K562 (cell line): Measurements from ENCODE around the gene AACS. TPM values are rescaled to one million over a fixed set of nuclear protein-coding genes. Genes with fewer than 3 reads are reported as not detected.

Experiments used
- NFIX ChIP-seq: fragments of 250-450 bp; sonication (Bioruptor Pico); IDR thresholded peaks from 2 replicates; pipeline ENCODE4 v1.4.0; 2020; ENCODE audit warnings: low read depth, mild to moderate bottlenecking, moderate library complexity
- NR2C2 ChIP-seq, 2 experiments: fragments of 200-800 bp in 1 of 2; sonication (Bioruptor generic) in 1 of 2; sonication (generic) in 1 of 2; formaldehyde crosslinking in 1 of 2; IDR thresholded peaks; 2 replicates each; pipeline versions ENCODE4 v1.6.1 to v1.8.0; 2016 to 2022; ENCODE audit warnings: mild to moderate bottlenecking in 1 of 2, missing compliant biosample characterization in 1 of 2, missing genetic modification characterization in 1 of 2, missing genetic modification reagents in 1 of 2
- RBM15 ChIP-seq: fragments of 200-400 bp; formaldehyde crosslinking; IDR thresholded peaks from 2 replicates; pipeline ENCODE4 v1.6.1; 2018; ENCODE audit warnings: mild to moderate bottlenecking, low read length, moderate library complexity; ENCODE audit not compliant: insufficient read depth
- SRSF7 ChIP-seq: fragments of 200-400 bp; formaldehyde crosslinking; optimal IDR thresholded peaks from 2 replicates; pipeline ENCODE3; 2017; ENCODE audit warnings: mild to moderate bottlenecking, low read depth, low read length
- TFAP4 ChIP-seq: sonication (generic); formaldehyde crosslinking; IDR thresholded peaks from 2 replicates; pipeline ENCODE4 v1.8.0; 2022; ENCODE audit warnings: missing genetic modification reagents, mild to moderate bottlenecking, moderate library complexity, borderline replicate concordance
- ZBED1 ChIP-seq: IDR thresholded peaks from 2 replicates; pipeline ENCODE4 v1.6.1; 2014
- polyA plus RNA-seq, 8 experiments: library from polyadenylated mRNA; depleted of rRNA in 4 of 8; stranded (reverse) in 5 of 8; unstranded in 3 of 8; fragments of >200 nt; fragmentation: Nextera tagmentation in 2 of 8; fragmentation: Illumina TruSeq in 1 of 8; extraction: Ambion mirVana in 2 of 8; extraction: Trizol in 1 of 8; gene quantifications; 2 replicates each; pipeline versions ENCODE4 v1.2.1 to v1.2.3, GENCODE V29; 2011 to 2014; ENCODE audit warnings: inconsistent platforms in 1 of 8, missing spikeins in 1 of 8
- total RNA-seq, 7 experiments: library from RNA; depleted of rRNA in 6 of 7; stranded (reverse); fragments of >200 nt in 6 of 7; fragmentation: Illumina TruSeq in 2 of 7; extraction: Trizol in 2 of 7; gene quantifications; 2 replicates each; pipeline versions ENCODE4 v1.2.1 to v1.2.3, GENCODE V29; 2011 to 2021; ENCODE audit warnings: low replicate concordance in 1 of 7
- TF ChIP-seq, protein P1 (sequence below): sonication (generic); formaldehyde crosslinking; IDR thresholded peaks from 2 replicates; pipeline ENCODE4 v1.8.1; 2023; ENCODE audit warnings: mild to moderate bottlenecking, missing genetic modification reagents
- TF ChIP-seq, protein P2 (sequence below): fragments of 450-650 bp; formaldehyde crosslinking; IDR thresholded peaks from 2 replicates; pipeline ENCODE4 v1.4.0; 2020; ENCODE audit warnings: mild to moderate bottlenecking, moderate library complexity

AACS gene
- total and polyA plus RNA-seq, 9 of the 15 experiments (the other 6 are each of a cell fraction or from before 2014, with no cell fraction given): 2.4 to 13.0 (median 6.0) TPM

- TF ChIP-seq, protein P1, sequence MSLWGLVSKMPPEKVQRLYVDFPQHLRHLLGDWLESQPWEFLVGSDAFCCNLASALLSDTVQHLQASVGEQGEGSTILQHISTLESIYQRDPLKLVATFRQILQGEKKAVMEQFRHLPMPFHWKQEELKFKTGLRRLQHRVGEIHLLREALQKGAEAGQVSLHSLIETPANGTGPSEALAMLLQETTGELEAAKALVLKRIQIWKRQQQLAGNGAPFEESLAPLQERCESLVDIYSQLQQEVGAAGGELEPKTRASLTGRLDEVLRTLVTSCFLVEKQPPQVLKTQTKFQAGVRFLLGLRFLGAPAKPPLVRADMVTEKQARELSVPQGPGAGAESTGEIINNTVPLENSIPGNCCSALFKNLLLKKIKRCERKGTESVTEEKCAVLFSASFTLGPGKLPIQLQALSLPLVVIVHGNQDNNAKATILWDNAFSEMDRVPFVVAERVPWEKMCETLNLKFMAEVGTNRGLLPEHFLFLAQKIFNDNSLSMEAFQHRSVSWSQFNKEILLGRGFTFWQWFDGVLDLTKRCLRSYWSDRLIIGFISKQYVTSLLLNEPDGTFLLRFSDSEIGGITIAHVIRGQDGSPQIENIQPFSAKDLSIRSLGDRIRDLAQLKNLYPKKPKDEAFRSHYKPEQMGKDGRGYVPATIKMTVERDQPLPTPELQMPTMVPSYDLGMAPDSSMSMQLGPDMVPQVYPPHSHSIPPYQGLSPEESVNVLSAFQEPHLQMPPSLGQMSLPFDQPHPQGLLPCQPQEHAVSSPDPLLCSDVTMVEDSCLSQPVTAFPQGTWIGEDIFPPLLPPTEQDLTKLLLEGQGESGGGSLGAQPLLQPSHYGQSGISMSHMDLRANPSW (CRISPR knock-in tag): no peak
- TF ChIP-seq SRSF7: no peak
- no peak for TF ChIP-seq NR2C2 (CRISPR knock-in tag; IDR thresholded peaks at IDR 0.05)
- TF ChIP-seq NR2C2 (tag; IDR thresholded peaks at IDR 0.05): no peak
- no peak for TF ChIP-seq RBM15
- no peak for TF ChIP-seq NFIX (CRISPR knock-in tag)
- TF ChIP-seq ZBED1: no peak
- TF ChIP-seq, protein P2, sequence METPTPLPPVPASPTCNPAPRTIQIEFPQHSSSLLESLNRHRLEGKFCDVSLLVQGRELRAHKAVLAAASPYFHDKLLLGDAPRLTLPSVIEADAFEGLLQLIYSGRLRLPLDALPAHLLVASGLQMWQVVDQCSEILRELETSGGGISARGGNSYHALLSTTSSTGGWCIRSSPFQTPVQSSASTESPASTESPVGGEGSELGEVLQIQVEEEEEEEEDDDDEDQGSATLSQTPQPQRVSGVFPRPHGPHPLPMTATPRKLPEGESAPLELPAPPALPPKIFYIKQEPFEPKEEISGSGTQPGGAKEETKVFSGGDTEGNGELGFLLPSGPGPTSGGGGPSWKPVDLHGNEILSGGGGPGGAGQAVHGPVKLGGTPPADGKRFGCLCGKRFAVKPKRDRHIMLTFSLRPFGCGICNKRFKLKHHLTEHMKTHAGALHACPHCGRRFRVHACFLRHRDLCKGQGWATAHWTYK (CRISPR knock-in tag): no peak
- no peak for TF ChIP-seq TFAP4
Measured at GRCh38 chr12:125152463-125152862, 87.2 kb downstream of the AACS start (continued).
